HG02571 (cell line): ENCODE measurements around the gene DYNLL1.
"Not testable (repeated sequence)": the region's sequence is repeated elsewhere in the genome, so short reads cannot be mapped to it uniquely, and the experiment has no call there.

Source experiments
- ATAC-seq: cut with Tn5 transposase; IDR thresholded peaks from one replicate; pipeline ENCODE4 v1.9.1; 2021; ENCODE audit warnings: mild to moderate bottlenecking, moderate library complexity; ENCODE audit not compliant: unreplicated experiment

DYNLL1 gene

GRCh38 chr12:120495731-120496412, at the start of gene DYNLL1:
Gene DYNLL1, plus strand, starts transcription at chr12:120496113. Its CDS starts 309 bp downstream, at chr12:120496422.
- peak; percentile 87 for ATAC-seq

GRCh38 chr12:120446844-120447178, 49.1 kb upstream of the DYNLL1 start:
- not testable (repeated sequence) for ATAC-seq

DNA sequence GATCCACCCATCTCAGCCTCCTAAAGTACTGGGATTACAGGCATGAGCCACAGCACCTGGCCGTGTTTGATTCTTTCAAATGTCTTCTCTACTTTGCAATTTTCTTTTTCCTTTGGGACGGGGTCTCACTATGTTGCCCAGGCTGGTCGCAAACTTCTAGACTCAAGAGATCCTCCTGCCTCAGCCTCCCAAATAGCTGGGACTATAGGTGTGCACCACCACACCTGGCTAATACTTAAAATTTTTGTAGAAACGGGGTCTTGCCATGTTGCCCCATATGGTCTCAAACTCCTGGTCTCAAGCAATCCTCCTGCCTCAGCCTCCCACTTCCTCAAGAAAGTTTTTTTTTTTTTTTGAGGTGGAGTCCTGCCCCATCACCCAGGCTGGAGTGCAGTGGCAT, 47.9 kb upstream of the DYNLL1 start:
- no peak for ATAC-seq

GRCh38 chr12:120452524-120452923, 43.4 kb upstream of the DYNLL1 start:
- not testable (repeated sequence) for ATAC-seq

- ATAC-seq, result no peak
Measured at GRCh38 chr12:120453060-120453750, 42.7 kb upstream of the DYNLL1 start.

GRCh38 chr12:120453977-120454376, 41.9 kb upstream of the DYNLL1 start:
- ATAC-seq, result no peak

DNA sequence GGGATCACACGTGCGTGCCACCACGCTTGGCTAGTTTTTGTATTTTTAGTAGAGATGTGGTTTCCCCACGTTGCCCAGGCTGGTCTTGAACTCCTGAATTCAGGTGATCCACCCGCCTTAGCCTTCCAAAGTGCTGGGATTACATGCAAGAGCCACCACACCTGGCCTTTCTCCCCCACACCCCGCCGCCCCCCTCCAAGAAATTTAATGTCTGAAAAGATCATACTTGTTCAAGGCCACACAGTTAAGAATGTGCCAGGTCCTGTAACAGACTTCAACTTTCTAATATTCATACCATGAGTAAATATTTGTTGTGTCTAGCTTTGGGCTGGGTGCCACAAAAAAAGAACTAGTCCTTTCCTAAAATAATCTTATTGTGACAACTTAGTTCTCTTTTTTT, 40.6 kb upstream of the DYNLL1 start:
- ATAC-seq, result no peak

- ATAC-seq, result no peak
Measured at GRCh38 chr12:120457133-120457532, 38.8 kb upstream of the DYNLL1 start.

- no peak for ATAC-seq
Measured at GRCh38 chr12:120460157-120460556, 35.8 kb upstream of the DYNLL1 start.

GRCh38 chr12:120462099-120462640, 33.7 kb upstream of the DYNLL1 start:
- ATAC-seq, result no peak

GRCh38 chr12:120463712-120464111, 32.2 kb upstream of the DYNLL1 start:
- ATAC-seq, result no peak

DNA sequence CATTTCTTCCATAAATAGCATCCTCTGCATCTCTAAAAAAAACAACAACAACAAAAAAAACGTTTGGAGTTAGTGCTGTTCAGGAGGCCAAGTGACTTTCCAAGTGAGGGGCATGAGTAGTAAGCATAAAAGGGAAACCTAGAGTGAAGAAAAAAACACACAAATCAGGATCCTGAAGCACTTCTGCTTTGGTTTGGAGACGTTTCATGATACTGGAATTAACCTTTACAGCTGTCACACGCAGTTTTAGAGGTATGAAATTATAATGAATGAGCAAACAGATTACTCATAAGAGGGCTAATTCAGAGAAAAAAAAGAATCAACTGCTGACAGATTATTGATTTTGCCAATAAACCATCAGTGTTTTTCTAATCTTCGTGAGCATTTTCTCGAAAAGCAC, 30.2 kb upstream of the DYNLL1 start:
- no peak for ATAC-seq

DNA sequence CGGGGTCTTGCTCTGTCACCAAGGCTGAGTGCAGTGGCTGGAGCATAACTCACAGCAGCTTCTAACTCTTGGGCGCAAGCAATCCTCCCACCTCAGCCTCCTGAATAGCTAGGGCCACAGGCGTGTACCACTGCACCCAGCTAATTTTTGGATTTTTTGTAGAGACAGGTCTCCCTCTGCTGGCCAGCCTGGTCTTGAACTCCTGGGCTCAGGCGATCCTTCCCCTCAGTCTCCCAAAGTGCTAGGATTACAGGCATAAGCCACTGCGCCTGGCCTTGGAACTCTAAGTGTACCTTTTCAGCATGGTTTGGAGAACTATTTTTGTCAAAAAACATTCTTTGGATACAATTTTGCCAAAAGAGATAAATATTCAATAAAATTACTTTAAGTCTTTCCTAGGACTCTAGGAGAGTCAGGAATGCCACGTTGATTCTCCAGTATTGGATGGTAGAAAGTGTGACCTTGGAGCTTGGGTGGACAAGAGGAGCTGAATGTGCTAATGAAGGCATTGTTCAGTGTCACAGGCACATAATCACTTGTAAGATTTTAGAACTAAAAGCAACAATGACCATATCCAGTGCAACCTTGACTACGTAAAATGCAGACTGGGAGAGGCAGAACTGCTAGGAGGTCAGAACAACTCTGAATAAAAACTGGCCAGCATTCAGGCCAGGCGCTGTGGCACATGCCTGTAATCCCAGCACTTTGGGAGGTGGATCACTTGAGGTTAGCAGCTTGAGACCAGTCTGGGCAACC, 29.2 kb upstream of the DYNLL1 start:
- no peak for ATAC-seq

GRCh38 chr12:120467439-120467838, 28.5 kb upstream of the DYNLL1 start:
- ATAC-seq, result no peak

DNA sequence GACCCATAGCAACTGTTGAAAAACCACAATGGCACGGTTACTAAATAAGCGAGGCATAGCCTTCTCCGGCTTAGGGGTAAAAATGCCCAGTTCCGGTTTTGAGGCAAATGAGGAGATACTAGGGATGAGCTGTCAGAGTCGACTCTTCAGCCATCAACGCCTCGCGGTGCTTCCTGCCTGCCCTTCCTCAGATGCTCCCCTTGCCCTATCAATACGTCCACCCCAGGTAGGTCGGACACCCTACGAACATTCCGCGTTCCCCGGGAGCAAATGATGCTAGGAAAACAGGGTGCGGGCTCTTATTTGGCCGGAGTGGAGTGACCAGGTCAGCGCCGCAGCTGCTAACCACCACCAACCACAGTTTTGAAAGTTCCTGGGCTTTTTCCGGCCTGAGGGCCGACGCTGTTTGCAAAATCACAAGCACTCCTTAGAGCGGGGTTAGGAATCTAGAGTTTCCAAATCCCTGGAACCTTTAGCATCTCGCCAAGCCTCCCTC, 27.5 kb upstream of the DYNLL1 start:
- peak; percentile 4 for ATAC-seq

GRCh38 chr12:120468821-120469449, 27.0 kb upstream of the DYNLL1 start:
- ATAC-seq, result peak; percentile 32

DNA sequence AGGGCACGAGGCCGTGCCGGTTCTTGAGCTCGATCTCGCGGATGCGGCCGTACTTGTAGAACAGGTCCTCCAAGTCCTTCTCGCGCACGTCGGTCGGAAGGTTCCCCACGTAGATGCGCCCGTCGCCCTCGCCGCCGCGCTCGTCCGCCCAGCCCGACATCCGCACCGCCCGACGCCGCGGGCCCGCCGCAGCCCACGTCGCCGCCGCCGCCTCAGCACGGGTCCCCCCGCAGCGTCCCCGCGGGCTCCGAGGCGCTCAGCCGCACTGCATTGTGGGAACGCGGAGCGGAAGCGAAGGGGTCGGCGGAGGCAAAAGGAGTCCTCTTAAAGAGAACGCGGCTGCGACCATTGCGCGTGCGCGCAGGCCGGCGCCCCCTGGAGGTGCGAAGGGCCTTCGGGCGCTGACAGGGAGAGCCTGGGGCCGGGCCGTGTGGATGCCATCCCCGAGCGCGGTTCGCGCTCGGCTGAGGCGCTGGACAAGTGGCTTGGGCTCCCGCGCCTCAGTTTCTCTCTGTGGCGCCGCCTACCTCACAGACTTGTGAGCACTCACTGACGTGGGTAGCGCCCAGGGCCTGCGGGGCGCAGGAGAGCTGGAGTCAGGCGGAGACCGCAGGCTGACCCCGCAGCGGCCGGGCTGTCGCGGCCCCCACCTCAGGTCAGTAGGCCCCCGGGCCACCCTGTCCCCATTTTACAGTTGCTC, 26.3 kb upstream of the DYNLL1 start, which contains the start of gene SRSF9:
TSS of gene SRSF9 (minus strand) at position 299 of the 700 bp plus-strand sequence. CDS start at position 160, 139 bp downstream.
- peak; percentile 70 for ATAC-seq

GRCh38 chr12:120470150-120470784, 25.6 kb upstream of the DYNLL1 start:
- ATAC-seq, result no peak

- ATAC-seq, result no peak
Measured at GRCh38 chr12:120472521-120472920, 23.4 kb upstream of the DYNLL1 start.
